Gastroesophageal sphincter (tissue), 4 donors: ENCODE measurements around the gene COA7. TPM values are rescaled to one million over a fixed set of nuclear protein-coding genes. Genes with fewer than 3 reads are reported as not detected.
A peak's percentile ranks its signal among the peaks of the same experiment; 100 is the strongest.
"Not testable (repeated sequence)": the region's sequence is repeated elsewhere in the genome, so short reads cannot be mapped to it uniquely, and the experiment has no call there.

Source experiments
- ATAC-seq: fragments of 150-250 bp; one replicate; pipeline ENCODE4 v1.9.1; 2016; ENCODE audit warnings: mild to moderate bottlenecking, moderate library complexity
- H3K27ac ChIP-seq, 4 donors: fragments of 200-600 bp; sonication (generic) in 3 of 4; 1 replicate in 3 of 4; 2 replicates in 1 of 4; pipeline ENCODE4 v1.5.1; 2016 to 2019
- H3K27me3 ChIP-seq: fragments of 200-600 bp; sonication (generic); one replicate; pipeline ENCODE4 v1.5.1; 2019
- H3K36me3 ChIP-seq, 2 donors: fragments of 200-600 bp; sonication (generic); one replicate each; pipeline ENCODE4 v1.5.1; 2019; ENCODE audit warnings: control low read depth in 1 of 2
- H3K4me1 ChIP-seq, 3 donors: fragments of 200-600 bp; sonication (generic); 1 replicate in 2 of 3; 2 replicates in 1 of 3; pipeline ENCODE4 v1.5.1; 2016 to 2019; ENCODE audit warnings: control low read depth in 2 of 3
- H3K4me3 ChIP-seq, 2 donors: fragments of 200-600 bp; sonication (generic); one replicate each; pipeline ENCODE4 v1.5.1; 2019; ENCODE audit warnings: mild to moderate bottlenecking in 1 of 2, moderate library complexity in 1 of 2
- H3K9me3 ChIP-seq, 3 donors: fragments of 200-600 bp; sonication (generic); one replicate each; pipeline ENCODE4 v1.5.1; 2017 to 2019; ENCODE audit warnings: control low read depth in 2 of 3
- EP300 ChIP-seq: sonication (generic); formaldehyde crosslinking; IDR thresholded peaks from one replicate; pipeline ENCODE4 v1.6.1; 2017; ENCODE audit warnings: antibody characterized with exemption, mild to moderate bottlenecking
- POLR2A ChIP-seq, 2 donors: fragments of 450-650 bp; IDR thresholded peaks; one replicate each; pipeline ENCODE4 v1.6.1; 2017; ENCODE audit warnings: antibody characterized with exemption in 2 of 2, mild to moderate bottlenecking in 2 of 2, moderate library complexity in 1 of 2
- POLR2AphosphoS5 ChIP-seq: sonication (generic); formaldehyde crosslinking; IDR thresholded peaks from one replicate; pipeline ENCODE4 v1.6.1; 2017; ENCODE audit warnings: antibody characterized with exemption
- WGBS, 2 donors: methylation state at CpG; one replicate each; pipeline ENCODE4 v1.1.5; 2018; ENCODE audit warnings: low coverage in 1 of 2; 5-methylcytosine and 5-hydroxymethylcytosine counted together
- total RNA-seq, 4 donors: library from RNA; depleted of rRNA; stranded (reverse); fragments of >200 nt; gene quantifications; one replicate each; pipeline ENCODE4 v1.1.0, GENCODE V29; 2016
- TF ChIP-seq, protein P1 (sequence below), 4 experiments: fragments of 200-600 bp in 2 of 4; fragments of 450-650 bp in 2 of 4; sonication (generic) in 1 of 4; IDR thresholded peaks; one replicate each; pipeline ENCODE4 v1.5.1; 2017 to 2019; ENCODE audit warnings: antibody characterized with exemption in 4 of 4, mild to moderate bottlenecking in 2 of 4, moderate library complexity in 2 of 4

The COA7 gene
- total RNA-seq, 4 donors from 2014 or later: 7.7 to 9.6 (median 9.0) TPM

DNA sequence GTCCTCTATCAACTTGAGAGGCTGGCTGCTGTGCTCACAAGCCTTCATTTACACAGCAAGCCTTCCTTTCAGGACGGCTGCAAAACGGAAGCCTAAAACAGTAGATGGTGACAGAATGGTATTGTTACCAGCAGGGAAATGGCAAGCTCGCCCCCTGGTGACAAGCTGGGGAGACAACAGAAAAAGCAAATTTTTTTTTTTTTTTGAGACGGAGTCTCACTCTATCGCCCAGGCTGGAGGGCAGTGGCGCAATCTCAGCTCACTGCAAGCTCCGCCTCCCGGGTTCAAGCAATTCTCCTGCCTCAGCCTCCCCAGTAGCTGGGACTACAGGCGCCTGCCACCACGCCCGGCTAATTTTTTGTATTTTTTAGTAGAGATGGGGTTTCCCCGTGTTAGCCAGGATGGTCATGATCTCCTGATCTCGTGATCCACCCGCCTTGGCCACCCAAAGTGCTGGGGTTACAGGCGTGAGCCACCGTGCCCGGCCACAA, 11.8 kb downstream of the COA7 start:
- not testable (repeated sequence) for H3K4me1 ChIP-seq, H3K27ac ChIP-seq, H3K9me3 ChIP-seq, H3K27me3 ChIP-seq, H3K4me3 ChIP-seq
- ATAC-seq: peak; percentile 43
- TF ChIP-seq, protein P1, sequence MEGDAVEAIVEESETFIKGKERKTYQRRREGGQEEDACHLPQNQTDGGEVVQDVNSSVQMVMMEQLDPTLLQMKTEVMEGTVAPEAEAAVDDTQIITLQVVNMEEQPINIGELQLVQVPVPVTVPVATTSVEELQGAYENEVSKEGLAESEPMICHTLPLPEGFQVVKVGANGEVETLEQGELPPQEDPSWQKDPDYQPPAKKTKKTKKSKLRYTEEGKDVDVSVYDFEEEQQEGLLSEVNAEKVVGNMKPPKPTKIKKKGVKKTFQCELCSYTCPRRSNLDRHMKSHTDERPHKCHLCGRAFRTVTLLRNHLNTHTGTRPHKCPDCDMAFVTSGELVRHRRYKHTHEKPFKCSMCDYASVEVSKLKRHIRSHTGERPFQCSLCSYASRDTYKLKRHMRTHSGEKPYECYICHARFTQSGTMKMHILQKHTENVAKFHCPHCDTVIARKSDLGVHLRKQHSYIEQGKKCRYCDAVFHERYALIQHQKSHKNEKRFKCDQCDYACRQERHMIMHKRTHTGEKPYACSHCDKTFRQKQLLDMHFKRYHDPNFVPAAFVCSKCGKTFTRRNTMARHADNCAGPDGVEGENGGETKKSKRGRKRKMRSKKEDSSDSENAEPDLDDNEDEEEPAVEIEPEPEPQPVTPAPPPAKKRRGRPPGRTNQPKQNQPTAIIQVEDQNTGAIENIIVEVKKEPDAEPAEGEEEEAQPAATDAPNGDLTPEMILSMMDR (IDR thresholded peaks at IDR 0.05): peak; percentile 57 to 79 (median 67)
- WGBS, 2 donors: 20 to 60% methylated on average over 4 to 17 of the region's 17 CpGs
- H3K36me3 ChIP-seq: peaks cover 0 to 48% of the 10 kb centered on the region in 2 donors

DNA sequence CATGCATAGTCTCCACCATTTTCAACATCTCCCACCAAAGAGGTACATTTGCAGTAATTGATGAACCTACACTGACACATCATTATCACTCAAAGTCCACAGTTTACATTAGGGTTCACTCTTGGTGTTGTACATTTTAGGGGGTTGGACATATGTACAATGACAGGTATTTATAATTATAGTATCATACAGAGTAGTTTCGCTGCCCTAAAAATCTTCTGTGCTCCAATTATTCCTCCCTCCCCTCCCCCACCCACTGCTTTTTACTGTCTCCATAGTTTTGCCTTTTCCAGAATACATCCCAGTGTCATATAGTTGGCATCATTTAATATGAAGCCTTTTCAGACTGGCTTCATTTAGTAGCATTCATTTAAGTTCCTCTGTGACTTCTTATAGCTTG, 13.6 kb downstream of the COA7 start:
- no peaks in the 10 kb centered on the region for H3K9me3 ChIP-seq
- 73 to 80% methylated on average over 1 of the region's 1 CpG for whole genome bisulfite sequencing, 2 donors
- no peaks in the 10 kb centered on the region for H3K4me1 ChIP-seq
- no peak overlapping the region for H3K4me3 ChIP-seq
- TF ChIP-seq, protein P1 (IDR thresholded peaks at IDR 0.05): no peak
- no peak for TF ChIP-seq POLR2A (IDR thresholded peaks at IDR 0.05)
- no peak for TF ChIP-seq POLR2AphosphoS5
- TF ChIP-seq EP300: no peak
- H3K27ac ChIP-seq: no peak overlapping the region
- no peak for ATAC-seq
- peaks cover 0 to 31% of the 10 kb centered on the region in 2 donors for H3K36me3 ChIP-seq
- no peaks in the 10 kb centered on the region for H3K27me3 ChIP-seq

DNA sequence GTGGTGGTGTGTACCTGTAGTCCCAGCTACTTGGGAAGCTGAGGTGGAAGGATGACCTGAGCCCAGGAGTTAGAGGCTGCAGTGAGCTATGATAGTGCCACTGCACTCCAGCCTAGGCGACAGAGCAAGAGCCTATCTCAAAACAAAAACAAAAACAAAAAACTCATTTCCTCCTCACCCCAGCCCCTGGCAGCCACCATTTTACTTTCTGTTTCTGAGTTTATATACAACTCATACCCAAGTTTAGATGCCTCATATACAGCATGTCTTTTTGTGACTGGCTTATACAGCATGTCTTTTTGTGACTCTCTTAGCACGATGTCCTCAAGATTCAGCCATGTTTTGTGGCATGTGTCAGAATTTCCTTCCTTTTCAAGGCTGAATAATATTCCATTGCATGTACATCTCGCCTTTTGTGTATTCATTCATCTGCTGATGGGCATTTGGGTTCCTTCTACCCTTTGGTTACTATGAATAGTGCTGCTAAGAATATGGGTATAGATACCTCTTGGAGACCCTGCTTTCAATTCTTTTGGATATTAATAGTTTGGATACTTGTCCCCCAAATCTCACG, 14.7 kb downstream of the COA7 start:
- peaks cover 0 to 21% of the 10 kb centered on the region in 2 donors for H3K36me3 ChIP-seq
- no peaks in the 10 kb centered on the region for H3K27me3 ChIP-seq
- H3K4me1 ChIP-seq: no peaks in the 10 kb centered on the region
- TF ChIP-seq POLR2A (IDR thresholded peaks at IDR 0.05) (no peak), EP300 (no peak)
- WGBS, 2 donors: 92 to 100% methylated on average over 2 to 4 of the region's 4 CpGs
- no peak overlapping the region for H3K27ac ChIP-seq
- ATAC-seq: no peak
- H3K4me3 ChIP-seq: no peak overlapping the region
- no peaks in the 10 kb centered on the region for H3K9me3 ChIP-seq

DNA sequence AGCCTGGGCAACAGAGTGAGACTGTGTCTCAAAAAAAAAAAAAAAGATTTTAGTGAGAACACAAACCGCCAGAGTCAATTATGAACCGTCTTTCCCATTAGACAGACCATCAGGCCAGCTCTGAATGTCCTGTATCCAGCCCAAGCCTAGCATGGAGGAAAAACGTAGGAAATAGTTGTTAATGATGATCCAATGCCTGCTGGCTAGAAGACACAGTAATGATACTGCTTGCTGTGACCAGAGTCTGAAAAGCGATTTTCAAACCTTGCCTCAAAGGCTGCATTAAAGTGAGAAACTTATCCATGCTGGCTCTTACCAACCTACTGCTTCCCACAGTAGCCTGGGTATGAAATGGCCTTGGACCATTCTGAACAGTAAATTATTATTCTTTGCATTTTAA, 17.0 kb downstream of the COA7 start:
- ATAC-seq: no peak
- Histone ChIP-seq H3K36me3 (no peaks in the 10 kb centered on the region), H3K4me1 (no peaks in the 10 kb centered on the region), H3K9me3 (no peaks in the 10 kb centered on the region), H3K27ac (no peak overlapping the region), H3K4me3 (no peak overlapping the region), H3K27me3 (no peaks in the 10 kb centered on the region)
- WGBS, 2 donors: 70 to 86% methylated on average over 4 of the region's 4 CpGs
- TF ChIP-seq POLR2A (IDR thresholded peaks at IDR 0.05) (no peak), POLR2AphosphoS5 (no peak), EP300 (no peak)
- TF ChIP-seq, protein P1 (IDR thresholded peaks at IDR 0.05): no peak

DNA sequence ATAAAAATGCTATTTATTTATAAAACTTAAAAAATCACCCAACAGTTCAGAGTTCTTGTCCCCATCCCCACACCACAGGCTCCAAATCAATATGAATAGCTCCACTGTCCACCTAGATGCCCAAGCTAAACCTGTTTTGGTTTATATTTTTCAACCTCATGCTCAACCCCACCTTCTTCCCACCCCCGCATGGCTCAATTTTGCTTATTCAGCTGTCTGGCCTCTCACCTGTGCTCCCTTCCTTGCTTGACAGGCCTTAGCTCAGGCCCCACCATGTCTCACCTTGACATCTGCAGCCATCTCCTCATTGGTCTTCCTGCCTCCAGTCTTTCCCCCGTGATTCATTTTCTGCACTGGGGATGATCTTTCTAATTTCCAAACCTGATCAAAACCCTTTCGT, 17.8 kb downstream of the COA7 start:
- Histone ChIP-seq H3K4me1 (no peaks in the 10 kb centered on the region), H3K36me3 (no peaks in the 10 kb centered on the region), H3K9me3 (no peaks in the 10 kb centered on the region), H3K4me3 (no peak overlapping the region), H3K27ac (no peak overlapping the region), H3K27me3 (no peaks in the 10 kb centered on the region)
- no peak for ATAC-seq
- TF ChIP-seq EP300: no peak
- TF ChIP-seq, protein P1 (IDR thresholded peaks at IDR 0.05): no peak
- TF ChIP-seq POLR2A (IDR thresholded peaks at IDR 0.05): no peak
- no peak for TF ChIP-seq POLR2AphosphoS5
- WGBS, 2 donors: 80% methylated on average over 3 of the region's 3 CpGs
